ENCODE results near the gene RAD52.

RAD52 gene

DNA sequence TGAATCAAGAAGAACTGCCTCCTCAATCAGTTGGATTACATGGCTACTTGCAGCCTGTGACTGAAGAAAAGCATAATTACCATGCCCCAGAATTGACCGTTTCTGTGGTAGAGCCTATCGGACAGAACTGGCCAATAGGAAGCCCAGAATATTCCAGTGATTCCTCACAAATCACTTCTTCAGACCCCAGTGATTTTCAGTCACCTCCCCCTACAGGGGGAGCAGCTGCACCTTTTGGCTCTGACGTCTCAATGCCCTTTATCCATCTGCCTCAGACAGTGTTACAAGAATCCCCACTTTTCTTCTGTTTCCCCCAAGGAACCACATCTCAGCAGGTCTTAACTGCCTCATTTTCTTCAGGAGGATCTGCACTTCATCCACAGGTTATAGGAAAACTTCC lies 80.8 kb downstream of the RAD52 start:
- no peak for DNase-seq (ENCODE audit: low spot score)

- no peak for DNase-seq (ENCODE audit: low spot score)
Measured at GRCh38 chr12:867905-868304, 81.6 kb downstream of the RAD52 start.

DNA sequence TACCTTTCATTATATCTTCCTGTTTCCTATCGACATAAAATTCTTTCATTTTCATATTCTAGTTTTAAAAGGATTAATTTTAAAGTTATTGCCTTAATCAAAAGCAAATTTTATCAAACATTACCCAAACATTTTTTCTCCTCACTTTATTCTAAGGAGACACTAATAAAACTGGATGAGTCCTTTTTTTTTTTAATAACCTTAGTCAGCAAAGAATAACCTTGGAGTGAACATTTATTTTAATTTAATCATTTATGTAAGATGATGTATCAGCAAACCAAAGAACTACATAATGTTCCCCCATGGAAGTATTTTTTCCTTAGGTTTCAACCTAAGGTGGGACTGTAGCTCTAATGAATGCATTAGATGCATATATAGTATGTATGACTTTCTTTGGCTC lies 83.9 kb downstream of the RAD52 start:
- DNase-seq (ENCODE audit: low spot score) = no peak

- DNase-seq (ENCODE audit: low spot score) = no peak
Measured at GRCh38 chr12:863285-863684, 86.2 kb downstream of the RAD52 start.

DNA sequence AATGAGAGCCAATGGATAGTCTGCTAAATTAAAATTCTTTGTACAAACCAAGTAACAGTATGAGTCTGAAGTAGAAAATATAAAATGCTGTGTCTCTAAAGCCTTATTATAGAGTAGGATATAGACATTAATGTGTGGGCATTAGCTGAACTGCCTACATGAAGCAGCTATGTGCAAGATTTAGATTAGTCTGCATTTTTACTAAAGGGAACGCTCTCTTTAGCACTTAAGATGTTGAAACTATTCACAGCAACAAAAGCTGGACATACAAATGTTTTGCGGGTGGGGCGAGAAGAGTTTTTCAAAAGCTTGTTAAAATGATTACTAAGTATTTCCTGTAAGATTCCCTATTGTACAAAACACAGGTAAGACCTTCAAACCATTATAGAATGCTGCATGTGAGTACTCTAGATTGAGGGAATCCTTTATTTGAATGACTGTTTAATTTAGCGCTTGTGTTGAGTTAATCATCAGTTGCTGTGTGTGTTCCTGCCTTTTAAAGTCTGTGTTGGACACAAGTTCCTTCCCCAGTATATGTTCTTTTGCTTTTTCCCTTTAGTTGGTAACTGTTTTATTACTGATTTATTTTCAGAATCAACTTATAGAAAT lies 87.1 kb downstream of the RAD52 start:
- DNase-seq (ENCODE audit: low spot score) = no peak

All from cerebellar cortex (tissue), 1 donor.